ENCODE results near the gene JMJD7. TPM values are rescaled to one million over a fixed set of nuclear protein-coding genes. Genes with fewer than 3 reads are reported as not detected.

Gene JMJD7
- polyA plus RNA-seq, 2 of the 4 experiments (the other 2 are of a cell fraction) = 3.4 to 3.8 TPM

GRCh38 chr15:41804361-41804760 is 23.5 kb upstream of the JMJD7 start:
- DNase-seq (ENCODE audit: low read depth in 1 of 2, low spot score in 1 of 2) = no peak
- TF ChIP-seq REST (IDR thresholded peaks at IDR 0.05) = no peak
- no peak for TF ChIP-seq ZFP36 (IDR thresholded peaks at IDR 0.05; ENCODE audit: borderline replicate concordance, partially characterized antibody)
- no peak for TF ChIP-seq HOXB13 (CRISPR knock-in tag; IDR thresholded peaks at IDR 0.05; ENCODE audit: low read depth)
- no peak for TF ChIP-seq HOXB5 (CRISPR knock-in tag; IDR thresholded peaks at IDR 0.05)
- no peak for TF ChIP-seq RNF2 (IDR thresholded peaks at IDR 0.05; ENCODE audit: borderline replicate concordance, low read depth)
- TF ChIP-seq E2F6 (IDR thresholded peaks at IDR 0.05; ENCODE audit: borderline replicate concordance, low read depth) = no peak
- no peak for TF ChIP-seq BHLHE40 (IDR thresholded peaks at IDR 0.05; ENCODE audit: low read depth, low read length)
- TF ChIP-seq, protein P1, sequence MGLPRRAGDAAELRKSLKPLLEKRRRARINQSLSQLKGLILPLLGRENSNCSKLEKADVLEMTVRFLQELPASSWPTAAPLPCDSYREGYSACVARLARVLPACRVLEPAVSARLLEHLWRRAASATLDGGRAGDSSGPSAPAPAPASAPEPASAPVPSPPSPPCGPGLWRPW (IDR thresholded peaks at IDR 0.05) = no peak
- no peak for TF ChIP-seq ZNF302 (CRISPR knock-in tag; IDR thresholded peaks at IDR 0.05)
- TF ChIP-seq ZSCAN20 (CRISPR knock-in tag; IDR thresholded peaks at IDR 0.05) = no peak
- no peak for TF ChIP-seq CBX2 (IDR thresholded peaks at IDR 0.05; ENCODE audit: borderline replicate concordance, low read depth)
- no peak for TF ChIP-seq CBX8 (IDR thresholded peaks at IDR 0.05)
- TF ChIP-seq CTCF (IDR thresholded peaks at IDR 0.05) = no peak
- TF ChIP-seq RAD21 (conservative IDR thresholded peaks at IDR 0.05 in 1 of 2, IDR thresholded peaks at IDR 0.05 in 1 of 2) = no peak
- Histone ChIP-seq H3K4me1 (no peaks in the 10 kb centered on the region), H3K27ac (no peak overlapping the region), H3K4me2 (no peak overlapping the region), H3K4me3 (no peak overlapping the region), H3K9me3 (no peaks in the 10 kb centered on the region)
- no peak for FAIRE-seq
- ATAC-seq = no peak
- WGBS (ENCODE audit: missing lambda C conversion rate) = 90% methylated on average over 2 of the region's 2 CpGs
- POLR2A ChIA-PET = no interaction called here
- CTCF ChIA-PET = interaction anchor here (1.4 to 1.6 kb wide), 2 partner anchors 12 to 113 kb away, joined by 4 read pairs; no protein-coding TSS in a partner anchor

DNA sequence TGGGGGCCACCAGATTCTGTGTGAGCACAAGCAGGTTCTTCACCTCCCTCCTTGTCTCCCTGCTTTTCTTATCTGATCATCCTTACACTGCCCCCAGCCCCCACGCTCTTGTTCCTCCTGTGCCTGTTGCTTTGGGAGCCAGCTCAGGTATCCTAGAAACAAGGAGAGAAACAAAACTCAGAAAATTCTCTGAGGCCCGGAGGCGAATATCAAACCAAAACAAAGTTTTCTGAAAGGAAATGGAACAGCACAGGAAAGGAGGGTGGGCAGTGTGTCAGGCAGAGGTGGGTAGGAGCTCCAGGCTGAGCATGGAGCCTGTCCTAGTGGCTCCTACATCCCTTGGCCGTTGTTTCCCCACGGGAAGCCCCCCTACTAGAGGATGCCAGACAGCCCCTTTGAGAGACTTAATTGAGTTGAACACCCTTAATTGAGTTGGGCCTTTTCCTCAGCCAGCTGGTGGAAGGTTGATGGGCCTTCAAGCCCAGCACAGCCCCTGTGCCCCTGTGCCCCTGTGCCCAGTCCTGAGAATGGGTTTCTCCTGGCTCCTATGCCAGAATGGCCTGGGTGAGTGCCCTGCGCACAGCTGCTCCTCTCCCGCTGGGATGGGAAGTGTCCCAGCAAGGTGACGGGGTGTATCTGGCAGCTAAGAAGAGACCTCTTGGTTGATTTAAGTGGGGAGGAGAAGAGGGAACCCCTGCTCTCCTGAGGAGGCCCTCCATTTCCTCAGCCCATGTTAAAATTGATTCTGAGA is 22.8 kb upstream of the JMJD7 start:
- ChIA-PET POLR2A (no interaction called here), CTCF (interaction anchor here (0.7 to 2.0 kb wide), 6 partner anchors 12 to 339 kb away, joined by 3 to 6 read pairs (median 4); partner anchors contain the start of gene MAPKBP1)
- TF ChIP-seq HDAC2 (IDR thresholded peaks at IDR 0.05) (no peak), REST (IDR thresholded peaks at IDR 0.05) (no peak), CBX8 (IDR thresholded peaks at IDR 0.05) (no peak), RCOR1 (IDR thresholded peaks at IDR 0.05; ENCODE audit: low read depth, low read length) (no peak), SMC3 (IDR thresholded peaks at IDR 0.05) (no peak), NR3C1 (IDR thresholded peaks at IDR 0.05) (no peak), RNF2 (IDR thresholded peaks at IDR 0.05; ENCODE audit: borderline replicate concordance, low read depth) (no peak), RAD21 (conservative IDR thresholded peaks at IDR 0.05 in 1 of 2, IDR thresholded peaks at IDR 0.05 in 1 of 2) (no peak), CEBPB (IDR thresholded peaks at IDR 0.05) (no peak), ZNF302 (CRISPR knock-in tag; IDR thresholded peaks at IDR 0.05) (no peak), POLR2AphosphoS2 (conservative IDR thresholded peaks at IDR 0.05; ENCODE audit: low read length) (no peak), EHMT2 (IDR thresholded peaks at IDR 0.05; ENCODE audit: low read depth) (no peak), GATA3 (IDR thresholded peaks at IDR 0.05; ENCODE audit: borderline replicate concordance) (no peak)
- TF ChIP-seq, protein P1 (IDR thresholded peaks at IDR 0.05) = no peak
- no peaks in the 10 kb centered on the region for H3K9me3 ChIP-seq
- no peak overlapping the region for H3K27ac ChIP-seq
- H3K4me2 ChIP-seq = no peak overlapping the region
- 87% methylated on average over 8 of the region's 8 CpGs for WGBS (ENCODE audit: missing lambda C conversion rate)
- no peaks in the 10 kb centered on the region for H3K4me1 ChIP-seq
- no peak for ATAC-seq
- FAIRE-seq = no peak
- H3K4me3 ChIP-seq = no peak overlapping the region
- DNase-seq (ENCODE audit: low read depth in 1 of 2, low spot score in 1 of 2) = no peak
